ELF-1 (cell line): ENCODE data around the gene DOP1A.
A peak's percentile ranks its signal among the peaks of the same experiment; 100 is the strongest.

Experiments used
- DNase-seq: peaks from one replicate; pipeline ENCODE4 v3.0.0-alpha.2; 2016; ENCODE audit warnings: low read depth, low spot score

DOP1A gene

DNA sequence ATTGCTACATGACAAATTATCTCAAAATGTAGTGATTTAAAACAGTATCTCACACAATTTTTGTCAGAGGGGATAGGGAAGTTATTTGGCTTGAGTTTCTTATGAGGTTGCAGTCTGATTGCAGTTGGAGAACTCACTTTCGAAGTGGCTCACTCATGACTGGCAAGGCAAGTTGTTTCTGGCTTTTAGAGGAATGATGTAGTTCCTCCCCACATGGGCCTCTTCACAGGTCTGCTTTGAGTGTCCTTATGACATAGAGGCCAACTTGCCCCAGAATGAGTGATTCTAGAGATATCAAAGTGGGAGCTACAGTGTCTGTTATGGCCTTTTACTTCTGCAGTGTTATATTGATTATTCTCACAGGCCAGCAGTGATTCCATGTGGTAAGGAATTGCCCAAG is 6.1 kb downstream of the DOP1A start:
- no peak for DNase-seq

DNA sequence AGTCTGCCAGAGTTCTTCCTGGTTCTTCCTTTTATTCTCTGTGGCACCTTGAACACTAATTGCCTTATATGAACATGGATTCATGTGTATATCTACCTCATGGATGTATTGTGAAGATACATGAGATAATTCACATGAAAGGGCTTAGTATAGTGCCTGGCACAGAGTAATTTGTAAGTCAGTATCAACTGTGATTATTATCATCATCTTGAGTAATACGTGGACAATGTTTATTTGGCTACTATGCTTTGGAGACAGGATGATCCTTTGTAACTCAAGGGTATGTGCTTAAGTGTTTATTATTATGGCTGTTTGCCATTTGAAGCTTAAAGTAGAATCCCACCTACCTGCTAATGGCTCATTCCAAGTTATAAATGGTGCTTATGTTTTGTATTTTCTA is 16.0 kb downstream of the DOP1A start:
- no peak for DNase-seq

- no peak for DNase-seq
These were observed 19.3 kb downstream of the DOP1A start for GRCh38 chr6:83086751-83087150.

- no peak for DNase-seq
These were observed 25.4 kb downstream of the DOP1A start for GRCh38 chr6:83092756-83093399.

- no peak for DNase-seq
These were observed 29.3 kb downstream of the DOP1A start for GRCh38 chr6:83096791-83097190.

- no peak for DNase-seq
These were observed 29.7 kb downstream of the DOP1A start for GRCh38 chr6:83097204-83097603.

- no peak for DNase-seq
These were observed 30.2 kb downstream of the DOP1A start for GRCh38 chr6:83097675-83098074.

GRCh38 chr6:83098589-83098988 is 31.1 kb downstream of the DOP1A start:
- no peak for DNase-seq

- DNase-seq: no peak
These were observed 40.9 kb downstream of the DOP1A start for GRCh38 chr6:83108378-83108777.

DNA sequence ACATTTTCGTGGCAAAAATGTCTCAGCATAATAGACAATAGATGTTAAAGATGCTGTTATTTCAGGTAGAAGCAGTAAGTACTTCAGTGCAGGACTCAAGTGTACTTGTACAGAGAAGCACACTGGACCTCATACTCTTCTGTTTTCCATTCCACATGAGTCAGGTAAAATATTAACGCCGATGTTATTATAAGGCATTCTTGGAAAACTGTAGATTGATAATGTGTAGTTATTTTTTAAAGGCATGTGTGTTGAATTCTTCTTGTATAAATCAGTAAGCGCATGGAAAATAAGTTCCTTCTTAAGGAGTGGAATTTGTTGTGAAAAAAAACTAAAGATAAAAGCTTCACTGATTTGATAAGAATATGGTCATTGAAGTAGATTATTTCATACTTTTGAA is 45.8 kb downstream of the DOP1A start:
- no peak for DNase-seq

DNA sequence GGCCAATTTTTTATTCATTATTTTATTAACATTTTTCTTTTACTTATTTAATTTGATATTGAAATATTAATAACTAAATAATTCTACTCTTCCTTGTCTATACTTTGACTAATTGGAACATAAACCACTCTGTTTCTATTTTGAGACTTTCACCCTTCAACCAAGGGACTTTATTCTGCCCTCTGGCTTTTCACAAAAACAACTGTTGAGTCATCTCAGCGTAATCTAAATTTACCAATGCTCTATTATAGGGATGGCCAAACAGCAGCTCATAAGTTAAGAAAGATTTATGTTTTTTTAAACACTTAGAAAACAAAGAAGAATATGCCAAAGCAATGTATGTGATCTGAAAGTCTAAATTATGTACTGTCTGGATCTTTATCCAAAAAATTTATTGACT is 46.7 kb downstream of the DOP1A start:
- no peak for DNase-seq

- no peak for DNase-seq
These were observed 50.3 kb downstream of the DOP1A start for GRCh38 chr6:83117802-83118201.

DNA sequence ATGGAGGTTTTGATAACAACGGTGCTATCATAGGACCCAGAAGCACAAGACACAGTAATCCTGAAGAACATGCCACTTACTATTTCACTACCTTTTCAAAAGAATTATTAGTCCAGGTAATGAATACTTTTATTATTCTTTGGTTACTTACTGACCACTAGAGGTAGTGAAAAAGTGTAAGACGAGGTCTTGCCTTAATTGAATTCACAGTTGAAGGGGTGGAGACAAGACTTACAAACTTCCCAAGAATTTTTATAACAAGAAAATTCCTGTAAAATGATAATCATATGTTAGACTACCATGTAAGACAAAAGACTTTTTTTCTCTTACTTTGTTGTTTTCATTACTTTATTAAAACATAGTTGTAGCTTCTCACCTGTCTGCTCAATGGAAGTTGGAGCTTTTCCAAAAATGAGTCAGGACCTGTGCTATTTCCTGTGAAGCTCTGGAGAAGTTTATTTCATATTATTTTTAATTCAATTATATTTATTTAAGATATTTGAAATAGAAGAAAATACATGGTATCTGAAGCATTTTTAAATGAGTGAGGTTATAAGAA is 52.4 kb downstream of the DOP1A start:
- no peak for DNase-seq

GRCh38 chr6:83124553-83124952 is 57.1 kb downstream of the DOP1A start:
- no peak for DNase-seq

GRCh38 chr6:83125425-83125824 is 58.0 kb downstream of the DOP1A start:
- no peak for DNase-seq

DNA sequence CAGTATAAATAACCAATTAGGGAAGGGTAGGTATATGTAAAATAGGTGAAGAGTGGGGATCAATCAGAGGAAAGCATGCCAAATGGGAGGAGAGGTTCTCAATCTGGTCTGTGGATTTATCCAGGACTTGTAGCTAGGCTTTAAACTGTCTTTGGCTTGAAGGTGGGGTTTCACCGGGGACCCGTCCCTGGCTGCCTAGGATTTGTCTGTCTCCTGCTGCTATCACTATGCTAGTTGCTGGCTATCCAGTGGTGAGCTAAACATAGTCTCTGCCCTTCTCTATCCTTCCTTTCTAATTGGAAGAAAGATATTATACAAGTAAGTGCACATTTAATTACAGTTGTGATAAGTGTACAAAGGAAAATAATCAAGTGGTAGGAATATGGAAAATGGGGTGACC is 58.8 kb downstream of the DOP1A start:
- DNase-seq: no peak

GRCh38 chr6:83126807-83127206 is 59.3 kb downstream of the DOP1A start:
- DNase-seq: no peak

DNA sequence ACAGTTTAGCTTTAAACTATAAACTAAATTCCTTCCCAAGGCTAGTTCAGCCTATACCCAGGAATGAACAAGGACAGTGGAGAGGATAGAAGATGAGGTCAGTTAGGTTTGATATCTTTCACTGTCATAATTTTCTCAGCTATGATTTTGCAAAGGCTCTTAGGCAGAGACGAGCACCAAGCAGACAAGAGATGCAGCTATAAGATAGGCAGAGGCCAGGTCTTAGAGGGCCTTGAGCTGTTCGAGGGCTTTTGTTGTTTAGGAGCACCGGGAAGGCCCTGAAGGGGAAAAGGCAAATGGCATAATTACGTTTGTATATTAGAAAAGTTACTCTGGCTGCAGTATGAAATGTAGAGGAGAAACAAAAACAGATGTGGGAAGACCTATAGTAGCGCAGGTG is 59.8 kb downstream of the DOP1A start:
- DNase-seq: no peak

GRCh38 chr6:83127976-83128375 is 60.5 kb downstream of the DOP1A start:
- no peak for DNase-seq

- no peak for DNase-seq
These were observed 64.7 kb downstream of the DOP1A start for GRCh38 chr6:83132121-83132520.

DNA sequence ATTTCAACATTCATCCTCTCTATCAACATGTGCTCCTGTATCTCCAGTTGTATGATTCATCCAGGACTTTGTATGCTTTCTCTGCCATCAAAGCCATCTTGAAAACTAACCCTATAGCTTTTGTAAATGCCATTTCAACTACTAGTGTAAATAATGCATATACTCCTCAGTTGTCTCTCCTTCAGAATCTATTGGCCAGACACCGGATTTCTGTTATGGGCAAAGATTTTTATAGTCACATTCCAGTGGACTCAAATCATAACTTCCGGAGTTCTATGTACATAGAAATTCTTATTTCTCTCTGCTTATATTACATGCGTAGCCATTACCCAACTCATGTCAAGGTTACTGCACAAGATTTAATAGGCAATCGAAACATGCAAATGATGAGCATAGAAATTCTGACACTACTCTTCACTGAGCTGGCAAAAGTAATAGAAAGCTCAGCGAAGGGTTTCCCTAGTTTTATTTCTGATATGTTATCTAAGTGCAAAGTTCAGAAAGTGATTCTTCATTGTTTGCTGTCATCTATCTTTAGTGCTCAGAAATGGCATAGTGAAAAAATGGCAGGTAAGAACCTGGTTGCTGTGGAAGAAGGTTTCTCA is 70.7 kb downstream of the DOP1A start:
- DNase-seq: no peak

GRCh38 chr6:83138758-83139157 is 71.3 kb downstream of the DOP1A start:
- no peak for DNase-seq

DNA sequence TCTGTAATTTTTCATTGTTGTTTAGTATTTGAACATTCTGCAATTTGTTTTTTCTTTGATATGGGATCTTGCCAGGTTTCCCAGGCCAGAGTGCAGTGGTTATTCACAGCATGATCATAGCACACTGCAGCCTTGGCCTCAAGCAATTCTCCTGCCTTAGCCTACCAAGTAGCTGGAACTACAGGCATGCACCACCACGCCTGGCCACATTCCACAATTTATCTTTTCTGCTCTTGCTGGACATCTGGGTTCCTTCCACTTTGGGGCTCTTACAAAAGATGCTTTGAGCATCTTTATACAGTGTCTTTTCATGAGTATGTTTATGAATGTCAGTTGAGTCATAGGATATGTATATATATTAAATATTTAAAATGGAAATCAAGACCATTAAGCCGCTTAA is 83.6 kb downstream of the DOP1A start:
- DNase-seq: peak; percentile 40

GRCh38 chr6:83152913-83153312 is 85.4 kb downstream of the DOP1A start:
- no peak for DNase-seq
